ENCODE results near the gene ISG20L2. TPM values are rescaled to one million over a fixed set of nuclear protein-coding genes. Genes with fewer than 3 reads are reported as not detected.
A peak's percentile ranks its signal among the peaks of the same experiment; 100 is the strongest.

Gene ISG20L2
- polyA plus RNA-seq, 1 of the 3 experiments (the other 2 are of a cell fraction): 31.6 TPM

- no peaks in the 10 kb centered on the region for H3K9me2 ChIP-seq
- H3K9me3 ChIP-seq: no peaks in the 10 kb centered on the region
- ChIA-PET CTCF (interaction anchor here (1.1 to 45.5 kb wide), 8 partner anchors 7 to 202 kb away, joined by 3 to 2702 read pairs (median 6); partner anchors contain the start of genes CRABP2, ISG20L2, METTL25B and NES), POLR2A (interaction anchor here (1.2 to 1.4 kb wide), 2 partner anchors 19 to 34 kb away, joined by 3 to 8 read pairs; partner anchors contain the start of genes ISG20L2 and METTL25B)
- H3K27ac ChIP-seq (ENCODE audit: low read depth in 2 of 2, low read length in 1 of 2): peak overlapping the region; percentile 8 to 98; a peak in 3 of 4 replicates
- peaks cover 69 to 87% of the 10 kb centered on the region in 2 experiments for H3K4me1 ChIP-seq (ENCODE audit: control insufficient read depth in 1 of 2, insufficient read depth in 2 of 2, low read depth in 1 of 2, low read length in 1 of 2)
- no peak overlapping the region for H2AFZ ChIP-seq (ENCODE audit: low read depth)
- H3K27me3 ChIP-seq (ENCODE audit: insufficient read depth): no peaks in the 10 kb centered on the region
- no peak for TF ChIP-seq JUND (IDR thresholded peaks at IDR 0.05)
- no peak for TF ChIP-seq GABPA (IDR thresholded peaks at IDR 0.05; ENCODE audit: low read depth)
- TF ChIP-seq, protein P1, sequence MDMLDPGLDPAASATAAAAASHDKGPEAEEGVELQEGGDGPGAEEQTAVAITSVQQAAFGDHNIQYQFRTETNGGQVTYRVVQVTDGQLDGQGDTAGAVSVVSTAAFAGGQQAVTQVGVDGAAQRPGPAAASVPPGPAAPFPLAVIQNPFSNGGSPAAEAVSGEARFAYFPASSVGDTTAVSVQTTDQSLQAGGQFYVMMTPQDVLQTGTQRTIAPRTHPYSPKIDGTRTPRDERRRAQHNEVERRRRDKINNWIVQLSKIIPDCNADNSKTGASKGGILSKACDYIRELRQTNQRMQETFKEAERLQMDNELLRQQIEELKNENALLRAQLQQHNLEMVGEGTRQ (IDR thresholded peaks at IDR 0.05; ENCODE audit: borderline replicate concordance, low read depth, low read length): no peak
- TF ChIP-seq EP300 (IDR thresholded peaks at IDR 0.05; ENCODE audit: borderline replicate concordance in 1 of 2, low read depth in 1 of 2, low read length in 1 of 2): no peak
- no peak for TF ChIP-seq USF1 (IDR thresholded peaks at IDR 0.05; ENCODE audit: borderline replicate concordance, low read depth)
- TF ChIP-seq, protein P2, sequence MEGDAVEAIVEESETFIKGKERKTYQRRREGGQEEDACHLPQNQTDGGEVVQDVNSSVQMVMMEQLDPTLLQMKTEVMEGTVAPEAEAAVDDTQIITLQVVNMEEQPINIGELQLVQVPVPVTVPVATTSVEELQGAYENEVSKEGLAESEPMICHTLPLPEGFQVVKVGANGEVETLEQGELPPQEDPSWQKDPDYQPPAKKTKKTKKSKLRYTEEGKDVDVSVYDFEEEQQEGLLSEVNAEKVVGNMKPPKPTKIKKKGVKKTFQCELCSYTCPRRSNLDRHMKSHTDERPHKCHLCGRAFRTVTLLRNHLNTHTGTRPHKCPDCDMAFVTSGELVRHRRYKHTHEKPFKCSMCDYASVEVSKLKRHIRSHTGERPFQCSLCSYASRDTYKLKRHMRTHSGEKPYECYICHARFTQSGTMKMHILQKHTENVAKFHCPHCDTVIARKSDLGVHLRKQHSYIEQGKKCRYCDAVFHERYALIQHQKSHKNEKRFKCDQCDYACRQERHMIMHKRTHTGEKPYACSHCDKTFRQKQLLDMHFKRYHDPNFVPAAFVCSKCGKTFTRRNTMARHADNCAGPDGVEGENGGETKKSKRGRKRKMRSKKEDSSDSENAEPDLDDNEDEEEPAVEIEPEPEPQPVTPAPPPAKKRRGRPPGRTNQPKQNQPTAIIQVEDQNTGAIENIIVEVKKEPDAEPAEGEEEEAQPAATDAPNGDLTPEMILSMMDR (IDR thresholded peaks at IDR 0.05): no peak
- 0 out of 2 replicates have a peak, but pooled peaks have one; percentile 52 for TF ChIP-seq REST (IDR thresholded peaks at IDR 0.05; ENCODE audit: low read depth, low read length)
- no peak for TF ChIP-seq NFIC (IDR thresholded peaks at IDR 0.05; ENCODE audit: borderline replicate concordance)
- H3K9ac ChIP-seq: no peak overlapping the region
- H3F3A ChIP-seq (replicated peaks; ENCODE audit: insufficient read depth): peaks cover 48% of the 10 kb centered on the region
- DNase-seq: no peak
- H3K4me2 ChIP-seq: peak overlapping the region; percentile 63; the same call in 1 of the 2 replicates
- H3K79me2 ChIP-seq (ENCODE audit: insufficient read depth): no peaks in the 10 kb centered on the region
- H4K20me1 ChIP-seq (ENCODE audit: insufficient read depth): no peaks in the 10 kb centered on the region
- WGBS (ENCODE audit: low lambda C conversion rate): 66% methylated on average over 4 of the region's 4 CpGs
- H3K4me3 ChIP-seq (ENCODE audit: low read depth in 2 of 2, low read length in 1 of 2): no peak overlapping the region
- H3K36me3 ChIP-seq (replicated peaks in 1 of 2; ENCODE audit: control insufficient read depth in 1 of 2, insufficient read depth in 2 of 2, low read length in 1 of 2): no peaks in the 10 kb centered on the region
These were observed 19.5 kb downstream of the ISG20L2 start for GRCh38 chr1:156709031-156709430.

Measured in SK-N-SH (cell line).